MV-4-11 (cell line): ENCODE results near the gene CCM2.
A peak's percentile ranks its signal among the peaks of the same experiment; 100 is the strongest.

ENCODE experiments used
- DNase-seq: peaks from one replicate; lab custom pipeline; 2025; lab: John Stamatoyannopoulos, UW

CCM2 gene

GRCh38 chr7:45000093-45001032 is at the start of gene CCM2:
Gene CCM2, plus strand, starts transcription at chr7:45000201. Its CDS starts 133 bp downstream, at chr7:45000334.
- peak; percentile 24 for DNase-seq

GRCh38 chr7:44953156-44953555 is 46.8 kb upstream of the CCM2 start:
- DNase-seq = no peak

- DNase-seq = no peak
Observed at GRCh38 chr7:44955733-44956132, 44.3 kb upstream of the CCM2 start.

DNA sequence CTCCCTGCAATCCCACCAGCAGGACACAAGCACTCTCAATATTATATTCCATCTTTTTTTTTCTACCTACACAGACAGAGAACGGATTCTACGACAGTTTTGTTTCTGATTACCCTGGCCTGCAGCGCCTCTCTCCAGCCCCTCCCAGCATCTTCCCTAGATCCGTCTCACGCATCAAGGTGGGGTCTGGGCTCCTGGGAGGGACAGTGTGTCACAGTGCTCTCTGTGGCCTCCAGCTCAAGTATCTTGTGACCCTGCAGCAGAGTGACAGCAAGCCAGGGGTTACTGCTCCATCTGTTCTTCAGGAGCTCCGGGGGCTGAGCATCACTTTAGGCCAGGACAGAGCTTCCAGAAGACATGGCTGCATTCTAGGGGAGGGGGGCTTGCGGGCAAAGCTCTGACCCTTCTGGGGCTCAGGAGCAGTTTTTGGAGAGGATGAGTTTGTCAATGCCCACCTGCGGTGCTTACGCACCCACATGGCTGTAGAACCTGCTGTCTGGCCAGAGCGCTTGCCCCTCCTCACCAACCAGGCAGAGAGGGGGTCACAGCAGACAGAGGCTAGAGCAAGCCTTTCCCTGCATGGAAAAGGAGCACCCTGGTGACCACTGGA is 43.7 kb upstream of the CCM2 start:
- DNase-seq = no peak

GRCh38 chr7:44958645-44959344 is 41.2 kb upstream of the CCM2 start:
- DNase-seq = peak; percentile 53

- peak; percentile 53 for DNase-seq
Observed at GRCh38 chr7:44959433-44959951, 40.5 kb upstream of the CCM2 start.

DNA sequence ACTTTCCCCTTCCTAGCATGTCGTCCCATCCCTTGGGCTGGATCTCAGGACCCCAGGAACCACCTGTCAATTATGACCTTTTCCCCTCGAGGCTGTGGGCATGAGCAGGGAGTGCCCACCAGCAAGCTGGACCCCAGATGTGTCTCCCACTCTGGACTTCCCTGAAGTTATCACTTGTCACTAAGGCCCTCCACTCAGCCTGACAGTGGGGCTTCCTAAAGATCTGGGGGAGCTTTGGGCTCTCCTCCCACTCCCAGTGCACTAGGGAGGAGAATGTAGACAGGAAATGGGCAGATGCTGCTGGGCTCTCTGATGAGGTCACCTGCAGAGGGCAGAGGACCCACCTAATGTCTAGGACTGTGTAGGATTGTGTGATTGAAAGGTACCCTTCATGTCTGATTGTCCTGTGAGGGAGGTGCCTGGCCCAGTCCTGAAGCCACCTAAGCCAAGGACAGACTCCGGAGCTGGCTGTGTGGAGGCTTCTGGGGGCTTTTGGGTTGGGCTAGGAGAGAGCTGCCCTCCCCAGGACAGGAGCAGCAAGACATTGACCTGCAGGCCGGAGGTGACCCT is 39.9 kb upstream of the CCM2 start:
- no peak for DNase-seq

GRCh38 chr7:44961844-44962482 is 38.0 kb upstream of the CCM2 start:
- peak; percentile 23 for DNase-seq

- DNase-seq = no peak
Observed at GRCh38 chr7:44962483-44963251, 37.3 kb upstream of the CCM2 start.

GRCh38 chr7:44963364-44964290 is 36.4 kb upstream of the CCM2 start:
- DNase-seq = no peak

GRCh38 chr7:44964384-44964830 is 35.6 kb upstream of the CCM2 start:
- no peak for DNase-seq

- no peak for DNase-seq
Observed at GRCh38 chr7:44964831-44965440, 35.1 kb upstream of the CCM2 start.

DNA sequence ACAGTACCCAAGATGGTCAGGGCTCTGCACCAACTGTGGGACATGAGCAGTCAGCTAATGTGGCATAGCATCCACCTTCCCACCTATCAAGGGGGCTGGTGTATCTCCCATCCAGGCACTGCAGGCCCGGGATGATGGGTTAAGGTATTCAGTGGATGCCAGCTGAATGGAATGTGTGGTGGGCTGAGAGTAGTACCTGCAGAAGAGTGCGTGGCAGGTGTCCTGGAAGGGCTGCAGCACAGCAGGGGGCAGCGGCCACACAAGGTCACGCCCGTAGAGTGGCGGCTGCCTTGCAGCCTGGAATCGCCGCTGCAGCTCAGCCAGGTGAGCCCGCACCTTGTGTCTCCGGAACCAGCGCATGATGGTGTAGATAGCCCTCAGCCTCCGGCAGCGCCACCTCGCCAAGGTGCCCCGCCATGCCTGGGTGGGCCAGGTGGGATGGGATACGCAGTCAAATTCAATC is 34.5 kb upstream of the CCM2 start:
- DNase-seq = no peak

- DNase-seq = no peak
Observed at GRCh38 chr7:44965937-44966730, 33.9 kb upstream of the CCM2 start.

GRCh38 chr7:44966731-44967538 is 33.1 kb upstream of the CCM2 start:
- no peak for DNase-seq

DNA sequence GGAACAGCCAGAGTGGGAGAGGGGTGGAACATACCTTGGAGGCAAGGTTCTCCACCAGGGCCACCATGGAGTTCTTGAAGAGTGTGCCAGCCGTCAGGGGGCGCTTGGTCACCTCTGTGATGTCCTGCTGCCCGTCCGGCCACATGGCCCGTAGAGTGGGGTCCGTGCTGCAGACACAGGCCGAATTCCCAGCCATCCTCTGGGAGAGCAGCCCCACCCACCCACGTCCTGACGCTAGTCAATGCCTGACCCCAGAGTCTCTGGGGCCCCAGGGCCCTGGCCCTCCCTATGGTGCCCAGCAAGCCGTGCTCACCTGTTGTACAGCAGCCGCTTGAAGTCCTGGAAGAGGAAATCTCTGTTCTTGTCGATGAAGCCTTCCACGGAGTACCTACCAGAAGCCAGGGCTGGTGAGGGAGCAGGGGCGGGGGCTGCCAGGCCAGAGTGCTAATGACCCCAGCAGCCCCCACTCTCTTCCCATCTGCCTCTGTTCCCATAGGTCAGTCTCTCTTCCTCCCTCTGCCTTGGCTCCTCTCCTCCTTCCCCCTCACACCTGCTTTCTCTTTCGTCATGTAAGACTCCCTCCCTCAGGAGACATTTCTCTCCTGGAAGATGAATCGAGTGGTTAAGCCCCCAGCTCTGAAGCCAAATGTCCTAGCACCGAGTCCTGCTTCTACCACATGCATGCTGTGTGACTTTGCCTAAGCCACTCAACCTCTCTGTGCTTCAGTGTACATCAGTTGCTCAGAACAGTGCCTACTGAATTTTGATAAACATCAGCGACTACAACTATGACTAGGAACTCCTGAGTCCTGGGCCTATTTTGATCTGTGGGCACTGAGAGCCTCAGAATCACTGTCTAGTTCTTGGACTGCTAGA is 32.2 kb upstream of the CCM2 start:
- no peak for DNase-seq
